Measurements from ENCODE around the gene KL.

KL gene

DNA sequence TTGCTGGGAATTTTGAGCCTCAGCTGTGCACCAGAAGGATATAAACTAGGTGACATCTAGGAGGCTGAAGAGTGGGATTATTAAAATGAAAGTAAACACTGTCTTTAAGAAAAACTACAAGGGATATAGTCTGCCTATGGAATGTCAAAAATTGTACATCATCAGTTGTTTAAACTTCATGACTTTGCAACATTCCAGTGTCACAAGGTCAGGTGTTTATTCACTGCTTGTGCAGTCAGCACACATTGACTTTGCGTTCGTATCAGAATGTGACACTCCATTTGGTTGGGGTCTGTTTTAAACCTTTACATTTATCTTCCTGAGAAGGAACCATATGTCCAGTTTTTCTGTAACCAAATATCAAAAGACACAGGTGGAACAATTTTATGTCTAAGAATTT is 85.6 kb downstream of the KL start:
- Histone ChIP-seq H3K9ac (no peak overlapping the region), H3K27me3 (ENCODE audit: control insufficient read depth, insufficient read depth, low read length) (no peaks in the 10 kb centered on the region), H3K4me2 (ENCODE audit: low read length) (no peak overlapping the region), H3K36me3 (ENCODE audit: control insufficient read depth, insufficient read depth, low read length) (no peaks in the 10 kb centered on the region), H3K27ac (no peak overlapping the region), H2AFZ (no peak overlapping the region), H3K9me3 (ENCODE audit: control insufficient read depth, low read length) (no peaks in the 10 kb centered on the region), H3K4me3 (ENCODE audit: low read depth, low read length) (no peak overlapping the region), H3K79me2 (no peaks in the 10 kb centered on the region), H3K4me1 (peaks cover 12% of the 10 kb centered on the region)
- TF ChIP-seq, protein P1, sequence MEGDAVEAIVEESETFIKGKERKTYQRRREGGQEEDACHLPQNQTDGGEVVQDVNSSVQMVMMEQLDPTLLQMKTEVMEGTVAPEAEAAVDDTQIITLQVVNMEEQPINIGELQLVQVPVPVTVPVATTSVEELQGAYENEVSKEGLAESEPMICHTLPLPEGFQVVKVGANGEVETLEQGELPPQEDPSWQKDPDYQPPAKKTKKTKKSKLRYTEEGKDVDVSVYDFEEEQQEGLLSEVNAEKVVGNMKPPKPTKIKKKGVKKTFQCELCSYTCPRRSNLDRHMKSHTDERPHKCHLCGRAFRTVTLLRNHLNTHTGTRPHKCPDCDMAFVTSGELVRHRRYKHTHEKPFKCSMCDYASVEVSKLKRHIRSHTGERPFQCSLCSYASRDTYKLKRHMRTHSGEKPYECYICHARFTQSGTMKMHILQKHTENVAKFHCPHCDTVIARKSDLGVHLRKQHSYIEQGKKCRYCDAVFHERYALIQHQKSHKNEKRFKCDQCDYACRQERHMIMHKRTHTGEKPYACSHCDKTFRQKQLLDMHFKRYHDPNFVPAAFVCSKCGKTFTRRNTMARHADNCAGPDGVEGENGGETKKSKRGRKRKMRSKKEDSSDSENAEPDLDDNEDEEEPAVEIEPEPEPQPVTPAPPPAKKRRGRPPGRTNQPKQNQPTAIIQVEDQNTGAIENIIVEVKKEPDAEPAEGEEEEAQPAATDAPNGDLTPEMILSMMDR (IDR thresholded peaks at IDR 0.05), result no peak

DNA sequence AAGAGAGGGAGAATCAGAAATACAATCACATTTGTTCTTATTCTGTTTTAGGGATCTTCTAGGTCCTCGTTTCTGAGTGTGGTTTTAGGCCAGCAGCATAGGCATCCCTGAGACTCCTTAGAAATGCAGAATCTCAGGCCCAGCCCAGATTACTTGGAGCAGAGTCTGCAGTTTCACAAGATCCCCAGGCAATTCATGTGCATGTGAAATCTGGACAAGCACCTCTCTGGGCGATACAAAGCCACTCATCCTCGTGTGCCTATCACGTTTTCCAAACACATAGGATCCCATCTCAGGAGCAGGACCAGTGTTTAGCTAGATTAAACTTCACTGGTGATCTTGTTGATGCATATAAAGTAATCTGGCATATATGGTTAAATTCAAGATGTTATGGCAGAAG is 87.2 kb downstream of the KL start:
- no peaks in the 10 kb centered on the region for H3K27me3 ChIP-seq (ENCODE audit: control insufficient read depth, insufficient read depth, low read length)
- TF ChIP-seq, protein P1 (IDR thresholded peaks at IDR 0.05), result no peak
- H3K36me3 ChIP-seq (ENCODE audit: control insufficient read depth, insufficient read depth, low read length), result no peaks in the 10 kb centered on the region
- no peak overlapping the region for H2AFZ ChIP-seq
- no peak overlapping the region for H3K9ac ChIP-seq
- H3K9me3 ChIP-seq (ENCODE audit: control insufficient read depth, low read length), result no peaks in the 10 kb centered on the region
- H3K79me2 ChIP-seq, result no peaks in the 10 kb centered on the region
- no peak overlapping the region for H3K4me3 ChIP-seq (ENCODE audit: low read depth, low read length)
- H3K4me2 ChIP-seq (ENCODE audit: low read length), result no peak overlapping the region
- peaks cover 12% of the 10 kb centered on the region for H3K4me1 ChIP-seq
- H3K27ac ChIP-seq, result no peak overlapping the region

DNA sequence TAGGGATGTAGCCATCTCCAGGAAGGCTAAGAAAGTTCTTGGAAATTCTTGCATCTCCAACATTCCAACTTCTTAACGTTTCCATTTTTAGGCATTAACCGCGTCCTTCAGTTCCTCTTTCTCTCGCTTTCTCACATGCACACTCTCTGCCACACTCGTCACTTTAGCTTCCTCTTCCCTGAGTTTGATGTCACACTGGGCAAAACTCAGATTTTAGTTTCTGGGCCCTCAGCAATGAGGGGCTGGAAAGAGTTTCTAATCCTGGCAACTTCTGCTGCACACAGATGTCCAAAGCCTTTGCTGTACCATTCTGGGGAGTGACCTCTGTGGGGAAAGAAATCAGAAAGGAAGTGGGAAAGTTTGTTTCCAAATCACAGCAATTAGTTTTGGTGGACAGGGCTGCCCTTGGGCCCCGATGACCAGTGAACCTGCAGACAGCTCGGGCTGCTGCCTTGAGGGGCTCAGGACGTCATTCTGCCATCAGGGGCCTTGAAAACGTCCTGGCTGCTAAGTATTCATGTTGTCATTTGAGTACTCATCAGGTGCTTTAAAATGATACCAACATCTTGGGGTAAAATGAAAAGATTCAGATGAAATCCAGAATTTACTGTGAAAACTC is 89.3 kb downstream of the KL start:
- no peaks in the 10 kb centered on the region for H3K79me2 ChIP-seq
- no peaks in the 10 kb centered on the region for H3K27me3 ChIP-seq (ENCODE audit: control insufficient read depth, insufficient read depth, low read length)
- H3K4me2 ChIP-seq (ENCODE audit: low read length), result no peak overlapping the region
- TF ChIP-seq, protein P1 (IDR thresholded peaks at IDR 0.05), result no peak
- H3K4me1 ChIP-seq, result peaks cover 2% of the 10 kb centered on the region
- H3K27ac ChIP-seq, result no peak overlapping the region
- no peak overlapping the region for H2AFZ ChIP-seq
- no peak overlapping the region for H3K9ac ChIP-seq
- H3K9me3 ChIP-seq (ENCODE audit: control insufficient read depth, low read length), result no peaks in the 10 kb centered on the region
- H3K36me3 ChIP-seq (ENCODE audit: control insufficient read depth, insufficient read depth, low read length), result no peaks in the 10 kb centered on the region
- no peak overlapping the region for H3K4me3 ChIP-seq (ENCODE audit: low read depth, low read length)

DNA sequence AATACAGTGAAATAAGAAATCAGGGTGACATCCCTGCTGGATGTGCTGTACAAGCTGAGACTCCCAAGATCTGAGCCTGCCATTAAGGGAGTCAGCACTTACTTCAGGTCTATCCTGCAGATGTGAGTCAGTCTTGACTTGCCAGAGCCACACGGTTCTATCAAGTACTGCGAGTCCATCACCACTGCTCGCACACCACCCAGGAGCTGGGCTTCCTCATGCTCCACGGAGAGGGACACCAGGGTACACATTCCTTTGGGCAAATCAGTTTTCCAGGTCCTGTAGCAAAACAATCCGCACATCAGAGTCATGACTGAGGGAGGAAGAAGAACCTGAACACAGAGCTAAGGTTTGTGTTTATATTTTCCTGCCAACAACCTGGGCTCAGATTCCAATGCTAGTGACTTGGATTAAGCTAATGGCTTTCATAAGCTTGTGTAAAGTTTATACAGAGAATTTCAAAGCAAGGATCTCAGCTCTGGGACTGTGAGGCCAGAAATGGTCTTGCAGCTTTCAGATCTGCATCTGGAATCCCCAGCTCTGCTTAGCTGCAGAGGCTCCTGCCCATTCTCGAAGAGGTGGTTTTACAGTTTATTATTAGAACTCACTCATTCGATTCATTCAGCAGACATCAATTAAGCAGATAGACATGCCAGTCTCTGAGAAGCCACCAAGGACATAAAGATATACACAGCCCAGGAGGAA is 90.6 kb downstream of the KL start:
- H3K4me2 ChIP-seq (ENCODE audit: low read length), result no peak overlapping the region
- H2AFZ ChIP-seq, result no peak overlapping the region
- H3K9me3 ChIP-seq (ENCODE audit: control insufficient read depth, low read length), result no peaks in the 10 kb centered on the region
- H3K36me3 ChIP-seq (ENCODE audit: control insufficient read depth, insufficient read depth, low read length), result no peaks in the 10 kb centered on the region
- H3K27ac ChIP-seq, result no peak overlapping the region
- H3K79me2 ChIP-seq, result no peaks in the 10 kb centered on the region
- H3K27me3 ChIP-seq (ENCODE audit: control insufficient read depth, insufficient read depth, low read length), result no peaks in the 10 kb centered on the region
- H3K4me3 ChIP-seq (ENCODE audit: low read depth, low read length), result no peak overlapping the region
- H3K9ac ChIP-seq, result no peak overlapping the region
- TF ChIP-seq, protein P1 (IDR thresholded peaks at IDR 0.05), result no peak
- peaks cover 2% of the 10 kb centered on the region for H3K4me1 ChIP-seq

DNA sequence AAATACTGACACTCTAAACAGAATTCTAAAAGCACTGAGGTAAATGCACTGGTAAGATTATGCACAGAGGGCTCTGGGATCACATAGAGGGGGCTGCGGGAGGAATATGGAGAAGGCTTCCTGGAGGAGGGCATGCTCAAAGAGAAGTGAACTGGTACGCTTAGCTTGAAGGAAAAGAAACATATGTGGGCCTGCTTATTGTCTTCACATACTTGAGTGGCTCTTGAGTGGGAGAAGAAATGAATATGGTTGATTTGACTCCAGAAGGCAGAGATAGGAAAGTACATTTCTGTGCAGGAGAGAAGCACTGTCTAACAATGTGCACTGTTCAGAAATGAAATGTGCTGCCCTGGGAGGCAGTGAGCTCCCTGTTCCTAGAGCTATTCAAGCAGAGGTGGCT is 91.1 kb downstream of the KL start:
- Histone ChIP-seq H3K9ac (no peak overlapping the region), H3K27me3 (ENCODE audit: control insufficient read depth, insufficient read depth, low read length) (no peaks in the 10 kb centered on the region), H3K9me3 (ENCODE audit: control insufficient read depth, low read length) (no peaks in the 10 kb centered on the region), H3K4me2 (ENCODE audit: low read length) (no peak overlapping the region), H3K79me2 (no peaks in the 10 kb centered on the region), H3K36me3 (ENCODE audit: control insufficient read depth, insufficient read depth, low read length) (no peaks in the 10 kb centered on the region), H3K4me3 (ENCODE audit: low read depth, low read length) (no peak overlapping the region), H3K27ac (no peak overlapping the region), H2AFZ (no peak overlapping the region), H3K4me1 (peaks cover 2% of the 10 kb centered on the region)
- TF ChIP-seq, protein P1 (IDR thresholded peaks at IDR 0.05), result no peak
